GM23338 (cell line): ENCODE measurements around the gene B4GALT4. TPM values are rescaled to one million over a fixed set of nuclear protein-coding genes. Genes with fewer than 3 reads are reported as not detected.

Experiments
- ATAC-seq: fragments of 200-7000 bp; cut with Tn5 transposase; 3 replicates; pipeline ENCODE4 v1.9.1; 2020
- DNase-seq: peaks from one replicate; pipeline ENCODE4 v3.0.0-alpha.2; 2015; ENCODE audit warnings: low spot score
- H2AFZ ChIP-seq: fragments of 200-600 bp; sonication (generic); 2 replicates; pipeline ENCODE4 v1.8.0; 2016; ENCODE audit warnings: antibody characterized with exemption, mild to moderate bottlenecking, moderate library complexity
- H3F3A ChIP-seq: fragments of 200-600 bp; sonication (generic); replicated peaks from 2 replicates; pipeline ENCODE4 v1.8.0; 2017; ENCODE audit warnings: antibody characterized with exemption, mixed run types, low read depth
- H3K27ac ChIP-seq: fragments of 200-600 bp; sonication (generic); 2 replicates; pipeline ENCODE4 v1.6.1; 2016; ENCODE audit warnings: low read depth
- H3K27me3 ChIP-seq: fragments of 200-600 bp; sonication (generic); 2 replicates; pipeline ENCODE4 v1.8.0; 2016; ENCODE audit warnings: mild to moderate bottlenecking, mixed run types, moderate library complexity; ENCODE audit not compliant: insufficient read depth
- H3K36me3 ChIP-seq: fragments of 200-600 bp; sonication (generic); 2 replicates; pipeline ENCODE4 v1.8.0; 2016; ENCODE audit warnings: mild to moderate bottlenecking; ENCODE audit not compliant: insufficient read depth
- H3K4me1 ChIP-seq: fragments of 200-600 bp; sonication (generic); 2 replicates; pipeline ENCODE4 v1.8.0; 2016; ENCODE audit warnings: mild to moderate bottlenecking, moderate library complexity; ENCODE audit not compliant: insufficient read depth
- H3K4me2 ChIP-seq: fragments of 200-600 bp; sonication (generic); 2 replicates; pipeline ENCODE4 v1.7.1; 2017; ENCODE audit warnings: mixed run types
- H3K4me3 ChIP-seq: fragments of 200-600 bp; sonication (generic); 2 replicates; pipeline ENCODE4 v1.6.1; 2016; ENCODE audit warnings: mixed run types
- H3K79me2 ChIP-seq: fragments of 200-600 bp; sonication (generic); replicated peaks from 2 replicates; pipeline ENCODE4 v1.8.0; 2017; ENCODE audit warnings: mild to moderate bottlenecking; ENCODE audit not compliant: insufficient read depth
- H3K9me2 ChIP-seq: fragments of 200-600 bp; sonication (generic); 2 replicates; pipeline ENCODE4 v1.8.0; 2017; ENCODE audit not compliant: insufficient read depth
- H4K20me1 ChIP-seq: fragments of 200-600 bp; sonication (generic); replicated peaks from 2 replicates; pipeline ENCODE4 v1.8.0; 2017; ENCODE audit warnings: mild to moderate bottlenecking; ENCODE audit not compliant: insufficient read depth
- H3K27ac Mint-ChIP-seq: 2 replicates; pipeline ENCODE4 v1.8.0; 2020; ENCODE audit warnings: inconsistent platforms, mild to moderate bottlenecking, moderate library complexity, mixed read lengths
- H3K27me3 Mint-ChIP-seq: 3 replicates; pipeline ENCODE4 v1.8.0; 2022; ENCODE audit warnings: low read depth, mild to moderate bottlenecking, moderate library complexity, mixed read lengths, inconsistent platforms; ENCODE audit not compliant: insufficient read depth, poor library complexity
- H3K36me3 Mint-ChIP-seq: 3 replicates; pipeline ENCODE4 v1.8.0; 2021; ENCODE audit warnings: low read depth, mild to moderate bottlenecking, inconsistent platforms, moderate library complexity, mixed read lengths
- H3K4me1 Mint-ChIP-seq: 3 replicates; pipeline ENCODE4 v1.8.0; 2020; ENCODE audit warnings: mild to moderate bottlenecking, inconsistent platforms, mixed read lengths
- H3K4me3 Mint-ChIP-seq: 3 replicates; pipeline ENCODE4 v1.8.0; 2021; ENCODE audit warnings: moderate library complexity, mild to moderate bottlenecking, inconsistent platforms, mixed read lengths
- H3K9me3 Mint-ChIP-seq: 3 replicates; pipeline ENCODE4 v1.8.0; 2020; ENCODE audit warnings: moderate library complexity, mild to moderate bottlenecking, inconsistent platforms, mixed read lengths
- CREB1 ChIP-seq: fragments of 250-450 bp; sonication (Bioruptor Pico); IDR thresholded peaks from 2 replicates; pipeline ENCODE4 v1.5.0; 2020; ENCODE audit warnings: low read depth, mild to moderate bottlenecking, moderate library complexity
- EZH2 ChIP-seq: fragments of 200-600 bp; sonication (generic); IDR thresholded peaks from one replicate; pipeline ENCODE4 v1.8.0; 2017; ENCODE audit warnings: antibody characterized with exemption, mild to moderate bottlenecking, low read depth; ENCODE audit not compliant: unreplicated experiment
- EZH2phosphoT487 ChIP-seq: fragments of 200-600 bp; sonication (generic); IDR thresholded peaks from one replicate; pipeline ENCODE4 v1.8.1; 2018; ENCODE audit warnings: antibody characterized with exemption; ENCODE audit not compliant: unreplicated experiment
- JUNB ChIP-seq: IDR thresholded peaks from one replicate; pipeline ENCODE4 v1.6.1; 2016; ENCODE audit warnings: antibody characterized with exemption; ENCODE audit not compliant: unreplicated experiment
- NANOG ChIP-seq: IDR thresholded peaks from 2 replicates; pipeline ENCODE4 v1.6.1; 2016; ENCODE audit warnings: antibody characterized with exemption, borderline replicate concordance
- POLR2AphosphoS5 ChIP-seq: IDR thresholded peaks from 2 replicates; pipeline ENCODE4 v1.6.1; 2016; ENCODE audit warnings: antibody characterized with exemption, low read depth
- STAT1 ChIP-seq: IDR thresholded peaks from one replicate; pipeline ENCODE4 v1.6.1; 2016; ENCODE audit warnings: antibody characterized with exemption; ENCODE audit not compliant: unreplicated experiment
- ZNF114 ChIP-seq: fragments of 250-450 bp; sonication (Bioruptor Pico); IDR thresholded peaks from 2 replicates; pipeline ENCODE4 v1.5.0; 2020; ENCODE audit warnings: mild to moderate bottlenecking, moderate library complexity
- ZNF331 ChIP-seq: fragments of 250-450 bp; sonication (Bioruptor Pico); IDR thresholded peaks from 2 replicates; pipeline ENCODE4 v1.5.0; 2020; ENCODE audit warnings: low read depth, mild to moderate bottlenecking, moderate library complexity
- polyA plus RNA-seq: library from polyadenylated mRNA; unstranded; fragments of >200 nt; fragmentation: Nextera tagmentation; extraction: Ambion mirVana; gene quantifications from 2 replicates; pipeline ENCODE4 v1.2.1, GENCODE V29; 2016
- total RNA-seq: library from RNA; depleted of rRNA; stranded (reverse); fragments of >200 nt; shearing (Covaris generic); gene quantifications from 2 replicates; pipeline ENCODE4 v1.2.3, GENCODE V29; 2014
- TF ChIP-seq, protein P1 (sequence below): IDR thresholded peaks from one replicate; pipeline ENCODE4 v1.6.1; 2018; ENCODE audit warnings: antibody characterized with exemption; ENCODE audit not compliant: unreplicated experiment
- TF ChIP-seq, protein P2 (sequence below): fragments of 250-450 bp; sonication (Bioruptor Pico); IDR thresholded peaks from 2 replicates; pipeline ENCODE4 v1.5.0; 2020; ENCODE audit warnings: mild to moderate bottlenecking, moderate library complexity
- TF ChIP-seq, protein P3 (sequence below): IDR thresholded peaks from 2 replicates; pipeline ENCODE4 v1.6.1; 2016; ENCODE audit warnings: antibody characterized with exemption

B4GALT4 gene
- total and polyA plus RNA-seq, 2 experiments from 2014 or later: 38.3 to 45.3 TPM

DNA sequence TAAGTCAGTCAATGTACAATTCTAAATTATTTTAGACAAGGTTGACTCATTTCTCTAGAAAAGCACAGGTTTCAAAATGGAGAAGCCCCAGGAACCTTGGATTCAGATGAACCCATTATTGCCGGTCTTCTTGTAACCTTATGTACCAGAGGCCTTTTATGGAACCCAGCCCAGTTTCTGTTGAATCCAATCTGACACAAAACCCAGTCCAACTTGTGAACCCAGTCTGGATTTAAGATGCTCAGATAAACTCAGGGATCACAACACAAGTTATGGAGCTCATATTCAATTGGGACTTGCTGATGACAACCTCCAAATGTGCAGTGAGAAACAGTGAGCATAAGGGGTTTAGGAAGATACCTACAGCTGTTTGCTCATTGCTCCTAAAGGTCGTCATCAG is 16.4 kb upstream of the B4GALT4 start:
- no peak overlapping the region for H2AFZ ChIP-seq
- peak overlapping the region; percentile 10 for H3K4me2 ChIP-seq
- no peaks in the 10 kb centered on the region for H3K9me2 ChIP-seq
- Mint-ChIP-seq H3K27me3 (peaks cover 12% of the 10 kb centered on the region), H3K27ac (no peak overlapping the region; the same call in 1 of the 2 replicates), H3K36me3 (peaks cover 16% of the 10 kb centered on the region), H3K9me3 (peaks cover 22% of the 10 kb centered on the region), H3K4me1 (peaks cover 50% of the 10 kb centered on the region), H3K4me3 (no peak overlapping the region)
- H3K4me3 ChIP-seq: no peak overlapping the region
- no peak for DNase-seq
- no peaks in the 10 kb centered on the region for H3F3A ChIP-seq
- ATAC-seq: no peak
- no peaks in the 10 kb centered on the region for H3K36me3 ChIP-seq
- H3K79me2 ChIP-seq: no peaks in the 10 kb centered on the region
- TF ChIP-seq NANOG (no peak), EZH2phosphoT487 (no peak), JUNB (no peak), ZNF114 (CRISPR knock-in tag) (no peak)
- H4K20me1 ChIP-seq: no peaks in the 10 kb centered on the region
- H3K4me1 ChIP-seq: peaks cover 51% of the 10 kb centered on the region
- peak overlapping the region; percentile 94 for H3K27ac ChIP-seq
- no peaks in the 10 kb centered on the region for H3K27me3 ChIP-seq

GRCh38 chr3:119255214-119255613 is 14.5 kb upstream of the B4GALT4 start:
- DNase-seq: no peak
- Histone ChIP-seq H3K36me3 (no peaks in the 10 kb centered on the region), H2AFZ (no peak overlapping the region), H4K20me1 (no peaks in the 10 kb centered on the region), H3K79me2 (no peaks in the 10 kb centered on the region), H3K9me2 (no peaks in the 10 kb centered on the region), H3F3A (no peaks in the 10 kb centered on the region), H3K27ac (peak overlapping the region; percentile 94), H3K27me3 (no peaks in the 10 kb centered on the region), H3K4me1 (peaks cover 43% of the 10 kb centered on the region), H3K4me3 (peak overlapping the region; percentile 6; the same call in 1 of the 2 replicates), H3K4me2 (peak overlapping the region; percentile 48)
- H3K4me3 Mint-ChIP-seq: no peak overlapping the region
- no peak for ATAC-seq
- peaks cover 12% of the 10 kb centered on the region for H3K27me3 Mint-ChIP-seq
- H3K27ac Mint-ChIP-seq: no peak overlapping the region
- H3K4me1 Mint-ChIP-seq: peaks cover 41% of the 10 kb centered on the region
- H3K9me3 Mint-ChIP-seq: peaks cover 22% of the 10 kb centered on the region
- H3K36me3 Mint-ChIP-seq: peaks cover 16% of the 10 kb centered on the region
- TF ChIP-seq EZH2phosphoT487 (no peak), POLR2AphosphoS5 (no peak), ZNF331 (CRISPR knock-in tag) (no peak), JUNB (no peak), NANOG (no peak), STAT1 (no peak), ZNF114 (CRISPR knock-in tag) (no peak), EZH2 (no peak), CREB1 (CRISPR knock-in tag) (no peak)
- TF ChIP-seq, protein P1, sequence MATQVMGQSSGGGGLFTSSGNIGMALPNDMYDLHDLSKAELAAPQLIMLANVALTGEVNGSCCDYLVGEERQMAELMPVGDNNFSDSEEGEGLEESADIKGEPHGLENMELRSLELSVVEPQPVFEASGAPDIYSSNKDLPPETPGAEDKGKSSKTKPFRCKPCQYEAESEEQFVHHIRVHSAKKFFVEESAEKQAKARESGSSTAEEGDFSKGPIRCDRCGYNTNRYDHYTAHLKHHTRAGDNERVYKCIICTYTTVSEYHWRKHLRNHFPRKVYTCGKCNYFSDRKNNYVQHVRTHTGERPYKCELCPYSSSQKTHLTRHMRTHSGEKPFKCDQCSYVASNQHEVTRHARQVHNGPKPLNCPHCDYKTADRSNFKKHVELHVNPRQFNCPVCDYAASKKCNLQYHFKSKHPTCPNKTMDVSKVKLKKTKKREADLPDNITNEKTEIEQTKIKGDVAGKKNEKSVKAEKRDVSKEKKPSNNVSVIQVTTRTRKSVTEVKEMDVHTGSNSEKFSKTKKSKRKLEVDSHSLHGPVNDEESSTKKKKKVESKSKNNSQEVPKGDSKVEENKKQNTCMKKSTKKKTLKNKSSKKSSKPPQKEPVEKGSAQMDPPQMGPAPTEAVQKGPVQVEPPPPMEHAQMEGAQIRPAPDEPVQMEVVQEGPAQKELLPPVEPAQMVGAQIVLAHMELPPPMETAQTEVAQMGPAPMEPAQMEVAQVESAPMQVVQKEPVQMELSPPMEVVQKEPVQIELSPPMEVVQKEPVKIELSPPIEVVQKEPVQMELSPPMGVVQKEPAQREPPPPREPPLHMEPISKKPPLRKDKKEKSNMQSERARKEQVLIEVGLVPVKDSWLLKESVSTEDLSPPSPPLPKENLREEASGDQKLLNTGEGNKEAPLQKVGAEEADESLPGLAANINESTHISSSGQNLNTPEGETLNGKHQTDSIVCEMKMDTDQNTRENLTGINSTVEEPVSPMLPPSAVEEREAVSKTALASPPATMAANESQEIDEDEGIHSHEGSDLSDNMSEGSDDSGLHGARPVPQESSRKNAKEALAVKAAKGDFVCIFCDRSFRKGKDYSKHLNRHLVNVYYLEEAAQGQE: no peak
- TF ChIP-seq, protein P2, sequence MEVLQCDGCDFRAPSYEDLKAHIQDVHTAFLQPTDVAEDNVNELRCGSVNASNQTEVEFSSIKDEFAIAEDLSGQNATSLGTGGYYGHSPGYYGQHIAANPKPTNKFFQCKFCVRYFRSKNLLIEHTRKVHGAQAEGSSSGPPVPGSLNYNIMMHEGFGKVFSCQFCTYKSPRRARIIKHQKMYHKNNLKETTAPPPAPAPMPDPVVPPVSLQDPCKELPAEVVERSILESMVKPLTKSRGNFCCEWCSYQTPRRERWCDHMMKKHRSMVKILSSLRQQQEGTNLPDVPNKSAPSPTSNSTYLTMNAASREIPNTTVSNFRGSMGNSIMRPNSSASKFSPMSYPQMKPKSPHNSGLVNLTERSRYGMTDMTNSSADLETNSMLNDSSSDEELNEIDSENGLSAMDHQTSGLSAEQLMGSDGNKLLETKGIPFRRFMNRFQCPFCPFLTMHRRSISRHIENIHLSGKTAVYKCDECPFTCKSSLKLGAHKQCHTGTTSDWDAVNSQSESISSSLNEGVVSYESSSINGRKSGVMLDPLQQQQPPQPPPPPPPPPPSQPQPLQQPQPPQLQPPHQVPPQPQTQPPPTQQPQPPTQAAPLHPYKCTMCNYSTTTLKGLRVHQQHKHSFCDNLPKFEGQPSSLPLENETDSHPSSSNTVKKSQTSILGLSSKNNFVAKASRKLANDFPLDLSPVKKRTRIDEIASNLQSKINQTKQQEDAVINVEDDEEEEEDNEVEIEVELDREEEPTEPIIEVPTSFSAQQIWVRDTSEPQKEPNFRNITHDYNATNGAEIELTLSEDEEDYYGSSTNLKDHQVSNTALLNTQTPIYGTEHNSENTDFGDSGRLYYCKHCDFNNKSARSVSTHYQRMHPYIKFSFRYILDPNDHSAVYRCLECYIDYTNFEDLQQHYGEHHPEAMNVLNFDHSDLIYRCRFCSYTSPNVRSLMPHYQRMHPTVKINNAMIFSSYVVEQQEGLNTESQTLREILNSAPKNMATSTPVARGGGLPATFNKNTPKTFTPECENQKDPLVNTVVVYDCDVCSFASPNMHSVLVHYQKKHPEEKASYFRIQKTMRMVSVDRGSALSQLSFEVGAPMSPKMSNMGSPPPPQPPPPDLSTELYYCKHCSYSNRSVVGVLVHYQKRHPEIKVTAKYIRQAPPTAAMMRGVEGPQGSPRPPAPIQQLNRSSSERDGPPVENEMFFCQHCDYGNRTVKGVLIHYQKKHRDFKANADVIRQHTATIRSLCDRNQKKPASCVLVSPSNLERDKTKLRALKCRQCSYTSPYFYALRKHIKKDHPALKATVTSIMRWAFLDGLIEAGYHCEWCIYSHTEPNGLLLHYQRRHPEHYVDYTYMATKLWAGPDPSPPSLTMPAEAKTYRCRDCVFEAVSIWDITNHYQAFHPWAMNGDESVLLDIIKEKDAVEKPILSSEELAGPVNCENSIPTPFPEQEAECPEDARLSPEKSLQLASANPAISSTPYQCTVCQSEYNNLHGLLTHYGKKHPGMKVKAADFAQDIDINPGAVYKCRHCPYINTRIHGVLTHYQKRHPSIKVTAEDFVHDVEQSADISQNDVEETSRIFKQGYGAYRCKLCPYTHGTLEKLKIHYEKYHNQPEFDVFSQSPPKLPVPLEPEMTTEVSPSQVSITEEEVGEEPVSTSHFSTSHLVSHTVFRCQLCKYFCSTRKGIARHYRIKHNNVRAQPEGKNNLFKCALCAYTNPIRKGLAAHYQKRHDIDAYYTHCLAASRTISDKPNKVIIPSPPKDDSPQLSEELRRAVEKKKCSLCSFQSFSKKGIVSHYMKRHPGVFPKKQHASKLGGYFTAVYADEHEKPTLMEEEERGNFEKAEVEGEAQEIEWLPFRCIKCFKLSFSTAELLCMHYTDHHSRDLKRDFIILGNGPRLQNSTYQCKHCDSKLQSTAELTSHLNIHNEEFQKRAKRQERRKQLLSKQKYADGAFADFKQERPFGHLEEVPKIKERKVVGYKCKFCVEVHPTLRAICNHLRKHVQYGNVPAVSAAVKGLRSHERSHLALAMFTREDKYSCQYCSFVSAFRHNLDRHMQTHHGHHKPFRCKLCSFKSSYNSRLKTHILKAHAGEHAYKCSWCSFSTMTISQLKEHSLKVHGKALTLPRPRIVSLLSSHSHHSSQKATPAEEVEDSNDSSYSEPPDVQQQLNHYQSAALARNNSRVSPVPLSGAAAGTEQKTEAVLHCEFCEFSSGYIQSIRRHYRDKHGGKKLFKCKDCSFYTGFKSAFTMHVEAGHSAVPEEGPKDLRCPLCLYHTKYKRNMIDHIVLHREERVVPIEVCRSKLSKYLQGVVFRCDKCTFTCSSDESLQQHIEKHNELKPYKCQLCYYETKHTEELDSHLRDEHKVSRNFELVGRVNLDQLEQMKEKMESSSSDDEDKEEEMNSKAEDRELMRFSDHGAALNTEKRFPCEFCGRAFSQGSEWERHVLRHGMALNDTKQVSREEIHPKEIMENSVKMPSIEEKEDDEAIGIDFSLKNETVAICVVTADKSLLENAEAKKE (CRISPR knock-in tag): no peak
- TF ChIP-seq, protein P3, sequence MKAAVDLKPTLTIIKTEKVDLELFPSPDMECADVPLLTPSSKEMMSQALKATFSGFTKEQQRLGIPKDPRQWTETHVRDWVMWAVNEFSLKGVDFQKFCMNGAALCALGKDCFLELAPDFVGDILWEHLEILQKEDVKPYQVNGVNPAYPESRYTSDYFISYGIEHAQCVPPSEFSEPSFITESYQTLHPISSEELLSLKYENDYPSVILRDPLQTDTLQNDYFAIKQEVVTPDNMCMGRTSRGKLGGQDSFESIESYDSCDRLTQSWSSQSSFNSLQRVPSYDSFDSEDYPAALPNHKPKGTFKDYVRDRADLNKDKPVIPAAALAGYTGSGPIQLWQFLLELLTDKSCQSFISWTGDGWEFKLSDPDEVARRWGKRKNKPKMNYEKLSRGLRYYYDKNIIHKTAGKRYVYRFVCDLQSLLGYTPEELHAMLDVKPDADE: no peak
